VCaP (cell line): ENCODE data around the gene ARHGEF37.

Experiments
- H3K27ac ChIP-seq: fragments of 450-650 bp; 2 replicates; pipeline ENCODE4 v1.5.1; 2017
- CTCF ChIP-seq: fragments of 450-650 bp; conservative IDR thresholded peaks from 2 replicates; pipeline ENCODE4 v1.5.1; 2017; ENCODE audit warnings: mild to moderate bottlenecking, moderate library complexity

The ARHGEF37 gene

GRCh38 chr5:149614034-149614907 lies 33.0 kb downstream of the ARHGEF37 start:
- peak overlapping the region; percentile 75 for H3K27ac ChIP-seq
- no peak for TF ChIP-seq CTCF

- no peak for TF ChIP-seq CTCF
- H3K27ac ChIP-seq, result no peak overlapping the region
Observed at GRCh38 chr5:149615976-149616375, 34.7 kb downstream of the ARHGEF37 start.

- H3K27ac ChIP-seq, result no peak overlapping the region
- TF ChIP-seq CTCF, result no peak
Observed at GRCh38 chr5:149616727-149617285, 35.5 kb downstream of the ARHGEF37 start.

- 0 out of 2 replicates have a peak overlapping the region, but pooled peaks have one; percentile 10 for H3K27ac ChIP-seq
- TF ChIP-seq CTCF, result no peak
Observed at GRCh38 chr5:149617760-149618306, 36.5 kb downstream of the ARHGEF37 start.

GRCh38 chr5:149618581-149619248 lies 37.4 kb downstream of the ARHGEF37 start:
- peak; percentile 82 for TF ChIP-seq CTCF
- H3K27ac ChIP-seq, result 0 out of 2 replicates have a peak overlapping the region, but pooled peaks have one; percentile 10

- no peak for TF ChIP-seq CTCF
- H3K27ac ChIP-seq, result no peak overlapping the region
Observed at GRCh38 chr5:149621415-149622098, 40.3 kb downstream of the ARHGEF37 start.
